ENCODE results near the gene KIF11.
A peak's percentile ranks its signal among the peaks of the same experiment; 100 is the strongest.
"Not testable (repeated sequence)": the region's sequence is repeated elsewhere in the genome, so short reads cannot be mapped to it uniquely, and the experiment has no call there.

Gene KIF11

GRCh38 chr10:92592761-92593618, at the start of gene KIF11:
Gene KIF11 (plus strand): TSS chr10:92593130. CDS start chr10:92593376, 246 bp downstream.
- no peaks in the 10 kb centered on the region for H3K36me3 ChIP-seq (ENCODE audit: control insufficient read depth, insufficient read depth, low read length)

GRCh38 chr10:92544296-92544695, 48.6 kb upstream of the KIF11 start:
- H3K4me3 ChIP-seq (ENCODE audit: low read length) = no peak overlapping the region
- no peaks in the 10 kb centered on the region for H3K36me3 ChIP-seq (ENCODE audit: control insufficient read depth, insufficient read depth, low read length)
- no peak overlapping the region for H3K27ac ChIP-seq (ENCODE audit: low read depth, low read length)
- no peaks in the 10 kb centered on the region for H3K27me3 ChIP-seq (ENCODE audit: control insufficient read depth, insufficient read depth, low read length)
- no peaks in the 10 kb centered on the region for H3K4me1 ChIP-seq (ENCODE audit: control insufficient read depth, insufficient read depth, low read length)
- H3K9ac ChIP-seq (ENCODE audit: low read length) = no peak overlapping the region

More at GRCh38 chr10:92592761-92593618, at the start of gene KIF11:
- Histone ChIP-seq H3K4me3 (ENCODE audit: low read length) (peak within 1 kb of the TSS; percentile 83), H3K27ac (ENCODE audit: low read depth, low read length) (peak within 1 kb of the TSS; percentile 97), H3K4me1 (ENCODE audit: control insufficient read depth, insufficient read depth, low read length) (peaks cover 2% of the 10 kb centered on the region), H3K9ac (ENCODE audit: low read length) (peak within 1 kb of the TSS; percentile 83), H3K27me3 (ENCODE audit: control insufficient read depth, insufficient read depth, low read length) (no peaks in the 10 kb centered on the region)

- H3K4me3 ChIP-seq (ENCODE audit: low read length) = no peak overlapping the region
- H3K4me1 ChIP-seq (ENCODE audit: control insufficient read depth, insufficient read depth, low read length) = no peaks in the 10 kb centered on the region
- no peaks in the 10 kb centered on the region for H3K27me3 ChIP-seq (ENCODE audit: control insufficient read depth, insufficient read depth, low read length)
- no peak overlapping the region for H3K27ac ChIP-seq (ENCODE audit: low read depth, low read length)
- H3K9ac ChIP-seq (ENCODE audit: low read length) = no peak overlapping the region
- no peaks in the 10 kb centered on the region for H3K36me3 ChIP-seq (ENCODE audit: control insufficient read depth, insufficient read depth, low read length)
These were observed 47.4 kb upstream of the KIF11 start for GRCh38 chr10:92545556-92545955.

DNA sequence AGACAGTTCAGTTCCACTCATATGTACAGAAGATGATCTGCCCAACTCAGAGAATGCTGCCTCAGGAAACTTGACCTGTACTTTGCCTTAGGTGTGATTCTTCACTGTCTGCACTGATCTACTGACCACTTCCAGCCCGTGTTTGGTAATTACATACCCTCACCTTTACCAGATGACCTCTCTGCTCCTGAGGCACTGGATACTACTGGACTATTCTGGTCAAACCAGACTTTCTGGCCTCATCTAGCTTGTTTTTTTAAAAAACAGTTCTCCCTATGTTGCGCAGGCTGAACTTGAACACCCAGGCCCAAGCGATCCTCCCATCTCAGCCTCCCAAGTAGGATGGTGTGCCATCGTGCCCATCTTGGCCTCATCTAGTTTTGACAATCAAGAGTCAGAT, 45.3 kb upstream of the KIF11 start:
- no peak overlapping the region for H3K9ac ChIP-seq (ENCODE audit: low read length)
- no peak overlapping the region for H3K4me3 ChIP-seq (ENCODE audit: low read length)
- H3K36me3 ChIP-seq (ENCODE audit: control insufficient read depth, insufficient read depth, low read length) = no peaks in the 10 kb centered on the region
- H3K4me1 ChIP-seq (ENCODE audit: control insufficient read depth, insufficient read depth, low read length) = no peaks in the 10 kb centered on the region
- H3K27me3 ChIP-seq (ENCODE audit: control insufficient read depth, insufficient read depth, low read length) = no peaks in the 10 kb centered on the region
- no peak overlapping the region for H3K27ac ChIP-seq (ENCODE audit: low read depth, low read length)

GRCh38 chr10:92550924-92551323, 42.0 kb upstream of the KIF11 start:
- Histone ChIP-seq H3K4me3 (ENCODE audit: low read length) (no peak overlapping the region), H3K36me3 (ENCODE audit: control insufficient read depth, insufficient read depth, low read length) (no peaks in the 10 kb centered on the region), H3K27me3 (ENCODE audit: control insufficient read depth, insufficient read depth, low read length) (no peaks in the 10 kb centered on the region)

GRCh38 chr10:92552310-92552709, 40.6 kb upstream of the KIF11 start:
- H3K9ac ChIP-seq (ENCODE audit: low read length) = no peak overlapping the region

More at GRCh38 chr10:92550924-92551323, 42.0 kb upstream of the KIF11 start:
- H3K4me1 ChIP-seq (ENCODE audit: control insufficient read depth, insufficient read depth, low read length) = no peaks in the 10 kb centered on the region
- H3K9ac ChIP-seq (ENCODE audit: low read length) = no peak overlapping the region
- H3K27ac ChIP-seq (ENCODE audit: low read depth, low read length) = no peak overlapping the region

DNA sequence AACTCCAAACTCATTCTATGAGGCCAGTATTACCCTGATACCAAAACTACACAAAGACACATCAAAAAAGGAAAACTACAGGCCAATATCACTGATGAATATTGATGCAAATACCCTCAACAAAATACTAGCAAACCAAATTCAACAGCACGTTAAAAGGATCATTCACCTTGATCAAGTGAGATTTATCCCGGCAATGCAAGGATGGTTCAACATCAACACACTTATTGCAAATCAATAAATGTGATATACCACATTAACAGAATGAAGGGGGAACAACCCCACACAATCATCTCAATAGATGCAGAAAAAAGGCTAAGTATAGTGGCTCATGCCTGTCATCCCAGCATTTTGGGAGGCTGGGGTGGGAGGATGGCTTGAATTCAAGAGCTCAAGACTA, 39.0 kb upstream of the KIF11 start:
- H3K27me3 ChIP-seq (ENCODE audit: control insufficient read depth, insufficient read depth, low read length) = no peaks in the 10 kb centered on the region
- H3K27ac ChIP-seq (ENCODE audit: low read depth, low read length) = no peak overlapping the region
- H3K4me3 ChIP-seq (ENCODE audit: low read length) = no peak overlapping the region
- H3K9ac ChIP-seq (ENCODE audit: low read length) = no peak overlapping the region
- H3K4me1 ChIP-seq (ENCODE audit: control insufficient read depth, insufficient read depth, low read length) = no peaks in the 10 kb centered on the region
- no peaks in the 10 kb centered on the region for H3K36me3 ChIP-seq (ENCODE audit: control insufficient read depth, insufficient read depth, low read length)

More at GRCh38 chr10:92552310-92552709, 40.6 kb upstream of the KIF11 start:
- H3K4me3 ChIP-seq (ENCODE audit: low read length) = no peak overlapping the region
- no peak overlapping the region for H3K27ac ChIP-seq (ENCODE audit: low read depth, low read length)
- no peaks in the 10 kb centered on the region for H3K27me3 ChIP-seq (ENCODE audit: control insufficient read depth, insufficient read depth, low read length)
- no peaks in the 10 kb centered on the region for H3K36me3 ChIP-seq (ENCODE audit: control insufficient read depth, insufficient read depth, low read length)
- H3K4me1 ChIP-seq (ENCODE audit: control insufficient read depth, insufficient read depth, low read length) = no peaks in the 10 kb centered on the region

- Histone ChIP-seq H3K4me3 (ENCODE audit: low read length) (no peak overlapping the region), H3K9ac (ENCODE audit: low read length) (no peak overlapping the region), H3K36me3 (ENCODE audit: control insufficient read depth, insufficient read depth, low read length) (no peaks in the 10 kb centered on the region), H3K27me3 (ENCODE audit: control insufficient read depth, insufficient read depth, low read length) (no peaks in the 10 kb centered on the region), H3K27ac (ENCODE audit: low read depth, low read length) (no peak overlapping the region), H3K4me1 (ENCODE audit: control insufficient read depth, insufficient read depth, low read length) (no peaks in the 10 kb centered on the region)
These were observed 33.9 kb upstream of the KIF11 start for GRCh38 chr10:92559046-92559445.

GRCh38 chr10:92562424-92562823, 30.5 kb upstream of the KIF11 start:
- H3K9ac ChIP-seq (ENCODE audit: low read length) = no peak overlapping the region
- H3K4me3 ChIP-seq (ENCODE audit: low read length) = no peak overlapping the region
- no peaks in the 10 kb centered on the region for H3K27me3 ChIP-seq (ENCODE audit: control insufficient read depth, insufficient read depth, low read length)
- H3K4me1 ChIP-seq (ENCODE audit: control insufficient read depth, insufficient read depth, low read length) = no peaks in the 10 kb centered on the region
- H3K36me3 ChIP-seq (ENCODE audit: control insufficient read depth, insufficient read depth, low read length) = no peaks in the 10 kb centered on the region
- H3K27ac ChIP-seq (ENCODE audit: low read depth, low read length) = no peak overlapping the region

DNA sequence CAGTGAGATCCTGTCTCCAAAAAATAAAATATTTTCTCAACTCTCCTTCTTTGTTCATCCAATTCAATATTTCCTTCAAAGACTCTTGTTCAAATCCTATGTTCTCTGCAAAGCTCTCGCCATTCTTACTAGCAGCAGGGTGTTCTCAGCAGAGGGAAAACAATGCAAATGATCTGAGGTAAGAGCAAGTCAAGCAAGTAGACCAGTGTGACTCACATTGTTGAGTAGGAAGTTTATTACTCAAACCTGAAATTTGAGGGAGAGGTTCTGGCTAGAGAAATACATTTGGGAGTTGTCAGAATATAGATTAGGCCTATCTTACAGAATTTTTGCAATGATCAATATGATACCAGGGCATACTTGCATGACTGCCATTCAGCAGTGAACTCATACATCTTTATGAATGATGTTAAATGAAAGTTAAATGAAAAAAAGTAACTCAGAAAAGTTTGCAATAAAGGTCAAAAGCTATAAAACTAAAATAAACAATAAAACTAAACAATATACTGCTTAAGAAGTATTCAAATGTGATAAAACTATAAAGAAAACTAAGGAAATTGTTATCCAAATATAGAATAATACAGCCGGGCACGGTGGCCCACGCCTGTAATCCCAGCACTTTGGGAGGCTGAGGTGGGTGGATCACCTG, 24.9 kb upstream of the KIF11 start:
- Histone ChIP-seq H3K36me3 (ENCODE audit: control insufficient read depth, insufficient read depth, low read length) (no peaks in the 10 kb centered on the region), H3K9ac (ENCODE audit: low read length) (no peak overlapping the region), H3K4me1 (ENCODE audit: control insufficient read depth, insufficient read depth, low read length) (no peaks in the 10 kb centered on the region), H3K27ac (ENCODE audit: low read depth, low read length) (no peak overlapping the region), H3K27me3 (ENCODE audit: control insufficient read depth, insufficient read depth, low read length) (no peaks in the 10 kb centered on the region), H3K4me3 (ENCODE audit: low read length) (no peak overlapping the region)

DNA sequence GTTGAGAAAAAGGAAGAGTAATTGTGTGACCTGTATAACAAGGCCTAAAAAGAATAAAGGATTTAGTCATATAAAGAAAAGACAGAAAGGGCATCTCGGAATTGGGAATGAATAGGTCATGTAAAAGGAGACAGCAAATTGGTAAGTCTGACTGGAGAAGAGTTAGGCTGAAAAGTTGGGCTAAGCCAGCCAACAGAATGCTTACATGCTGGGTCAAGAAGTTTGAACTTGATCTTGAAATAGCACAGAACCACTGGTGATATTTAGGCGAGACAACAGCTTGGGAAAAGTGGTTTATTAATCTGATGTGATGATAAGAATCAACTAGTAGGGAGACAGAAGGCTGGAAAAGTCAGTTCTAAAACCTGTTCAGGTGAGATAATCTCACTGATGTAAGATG, 23.9 kb upstream of the KIF11 start:
- Histone ChIP-seq H3K27me3 (ENCODE audit: control insufficient read depth, insufficient read depth, low read length) (no peaks in the 10 kb centered on the region), H3K9ac (ENCODE audit: low read length) (no peak overlapping the region), H3K27ac (ENCODE audit: low read depth, low read length) (no peak overlapping the region), H3K36me3 (ENCODE audit: control insufficient read depth, insufficient read depth, low read length) (no peaks in the 10 kb centered on the region), H3K4me1 (ENCODE audit: control insufficient read depth, insufficient read depth, low read length) (no peaks in the 10 kb centered on the region), H3K4me3 (ENCODE audit: low read length) (no peak overlapping the region)

GRCh38 chr10:92569663-92570062, 23.3 kb upstream of the KIF11 start:
- not testable (repeated sequence) for H3K4me1 ChIP-seq (ENCODE audit: control insufficient read depth, insufficient read depth, low read length); H3K27me3 ChIP-seq (ENCODE audit: control insufficient read depth, insufficient read depth, low read length); H3K36me3 ChIP-seq (ENCODE audit: control insufficient read depth, insufficient read depth, low read length); H3K4me3 ChIP-seq (ENCODE audit: low read length); H3K9ac ChIP-seq (ENCODE audit: low read length); H3K27ac ChIP-seq (ENCODE audit: low read depth, low read length)
